ENCODE data around the gene TBX3.

TBX3 gene

DNA sequence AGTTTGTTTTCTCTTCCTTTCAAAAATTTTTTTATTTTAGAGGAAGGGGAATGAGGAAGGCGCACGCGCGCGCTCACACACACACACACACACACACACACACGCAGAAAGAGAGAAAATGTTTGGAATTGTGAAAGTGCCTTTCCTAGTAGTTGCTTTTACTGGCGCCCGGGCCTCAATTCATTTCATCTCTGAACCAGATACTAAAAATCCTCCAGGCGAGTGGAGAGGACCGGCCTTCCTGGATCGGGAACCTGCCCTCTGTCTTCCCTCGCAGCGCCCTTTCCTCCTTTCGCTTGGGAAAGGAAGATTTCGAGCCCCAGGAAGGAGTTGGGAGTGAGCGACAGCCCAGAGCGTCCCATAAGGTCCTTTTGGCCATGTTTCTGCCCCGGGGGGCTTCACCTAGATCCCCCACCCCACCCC, 7.8 kb upstream of the TBX3 start:
- no peak overlapping the region for H3K4me3 ChIP-seq (ENCODE audit: low read depth, low read length)
- TF ChIP-seq, protein P1, sequence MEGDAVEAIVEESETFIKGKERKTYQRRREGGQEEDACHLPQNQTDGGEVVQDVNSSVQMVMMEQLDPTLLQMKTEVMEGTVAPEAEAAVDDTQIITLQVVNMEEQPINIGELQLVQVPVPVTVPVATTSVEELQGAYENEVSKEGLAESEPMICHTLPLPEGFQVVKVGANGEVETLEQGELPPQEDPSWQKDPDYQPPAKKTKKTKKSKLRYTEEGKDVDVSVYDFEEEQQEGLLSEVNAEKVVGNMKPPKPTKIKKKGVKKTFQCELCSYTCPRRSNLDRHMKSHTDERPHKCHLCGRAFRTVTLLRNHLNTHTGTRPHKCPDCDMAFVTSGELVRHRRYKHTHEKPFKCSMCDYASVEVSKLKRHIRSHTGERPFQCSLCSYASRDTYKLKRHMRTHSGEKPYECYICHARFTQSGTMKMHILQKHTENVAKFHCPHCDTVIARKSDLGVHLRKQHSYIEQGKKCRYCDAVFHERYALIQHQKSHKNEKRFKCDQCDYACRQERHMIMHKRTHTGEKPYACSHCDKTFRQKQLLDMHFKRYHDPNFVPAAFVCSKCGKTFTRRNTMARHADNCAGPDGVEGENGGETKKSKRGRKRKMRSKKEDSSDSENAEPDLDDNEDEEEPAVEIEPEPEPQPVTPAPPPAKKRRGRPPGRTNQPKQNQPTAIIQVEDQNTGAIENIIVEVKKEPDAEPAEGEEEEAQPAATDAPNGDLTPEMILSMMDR (IDR thresholded peaks at IDR 0.05; ENCODE audit: insufficient read depth, low read depth, low read length, missing control alignments), result no peak
- DNase-seq (ENCODE audit: low read depth), result no peak

DNA sequence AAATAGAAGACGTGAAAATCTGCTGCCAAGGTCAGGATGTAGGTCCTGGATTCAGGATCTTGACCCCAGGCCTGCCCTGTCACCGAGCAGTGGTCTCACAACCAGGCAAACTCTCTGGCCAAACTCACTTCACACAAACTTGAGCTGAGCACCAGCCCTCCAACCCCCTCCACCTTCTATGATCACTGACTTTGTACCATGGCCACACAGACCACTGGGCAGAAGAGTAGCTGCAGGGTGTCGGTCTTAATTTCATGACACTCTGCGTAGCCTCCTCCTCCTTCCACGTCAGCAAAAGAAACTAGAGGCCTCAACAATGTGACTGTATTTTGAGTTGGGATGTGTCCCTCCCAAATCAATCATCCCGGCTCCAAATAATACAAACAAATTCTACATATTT, 7.2 kb upstream of the TBX3 start:
- DNase-seq (ENCODE audit: low read depth), result no peak
- no peak overlapping the region for H3K4me3 ChIP-seq (ENCODE audit: low read depth, low read length)
- TF ChIP-seq, protein P1 (IDR thresholded peaks at IDR 0.05; ENCODE audit: insufficient read depth, low read depth, low read length, missing control alignments), result no peak

DNA sequence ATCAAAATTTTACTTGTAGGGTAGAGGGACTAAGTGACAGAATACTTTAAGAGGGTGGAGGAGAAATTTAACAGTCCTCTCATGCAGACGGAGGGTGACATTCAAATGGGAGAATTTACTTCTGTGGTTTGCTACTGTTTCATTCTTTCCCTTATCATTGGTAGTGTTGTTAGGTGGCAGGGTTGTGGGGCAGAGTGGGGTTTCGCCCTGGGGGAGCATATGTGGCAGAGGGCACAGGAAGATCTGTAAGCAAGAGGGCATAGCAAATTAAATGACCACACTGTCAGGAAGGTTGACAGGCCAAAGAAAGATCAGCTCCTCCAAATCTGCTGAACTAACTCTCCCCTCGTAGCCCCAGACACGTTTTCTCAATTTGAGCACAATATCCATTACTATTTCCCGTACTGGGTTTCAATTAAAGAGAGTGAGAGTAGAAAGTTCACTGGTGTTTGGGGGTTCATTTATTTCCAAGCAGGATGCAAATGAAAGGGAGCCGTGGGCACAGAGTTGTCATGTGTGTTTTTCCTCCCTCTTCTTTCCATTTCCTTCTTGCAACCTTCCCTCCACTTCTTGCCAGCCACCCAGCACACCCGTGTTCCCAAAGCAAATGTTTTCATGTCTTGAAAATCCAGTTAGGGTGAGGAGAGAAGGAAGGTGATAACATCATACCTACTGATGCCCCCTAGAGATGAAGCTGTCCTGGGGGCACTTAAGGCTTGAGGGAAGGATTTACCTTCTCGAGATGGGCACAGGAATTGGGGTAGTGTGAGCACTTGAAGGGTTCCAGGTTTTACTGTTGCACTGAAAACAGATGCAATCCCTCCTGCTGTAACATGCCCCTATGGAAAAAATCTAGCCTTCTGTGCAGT, 6.5 kb upstream of the TBX3 start:
- no peak for DNase-seq (ENCODE audit: low read depth)

DNA sequence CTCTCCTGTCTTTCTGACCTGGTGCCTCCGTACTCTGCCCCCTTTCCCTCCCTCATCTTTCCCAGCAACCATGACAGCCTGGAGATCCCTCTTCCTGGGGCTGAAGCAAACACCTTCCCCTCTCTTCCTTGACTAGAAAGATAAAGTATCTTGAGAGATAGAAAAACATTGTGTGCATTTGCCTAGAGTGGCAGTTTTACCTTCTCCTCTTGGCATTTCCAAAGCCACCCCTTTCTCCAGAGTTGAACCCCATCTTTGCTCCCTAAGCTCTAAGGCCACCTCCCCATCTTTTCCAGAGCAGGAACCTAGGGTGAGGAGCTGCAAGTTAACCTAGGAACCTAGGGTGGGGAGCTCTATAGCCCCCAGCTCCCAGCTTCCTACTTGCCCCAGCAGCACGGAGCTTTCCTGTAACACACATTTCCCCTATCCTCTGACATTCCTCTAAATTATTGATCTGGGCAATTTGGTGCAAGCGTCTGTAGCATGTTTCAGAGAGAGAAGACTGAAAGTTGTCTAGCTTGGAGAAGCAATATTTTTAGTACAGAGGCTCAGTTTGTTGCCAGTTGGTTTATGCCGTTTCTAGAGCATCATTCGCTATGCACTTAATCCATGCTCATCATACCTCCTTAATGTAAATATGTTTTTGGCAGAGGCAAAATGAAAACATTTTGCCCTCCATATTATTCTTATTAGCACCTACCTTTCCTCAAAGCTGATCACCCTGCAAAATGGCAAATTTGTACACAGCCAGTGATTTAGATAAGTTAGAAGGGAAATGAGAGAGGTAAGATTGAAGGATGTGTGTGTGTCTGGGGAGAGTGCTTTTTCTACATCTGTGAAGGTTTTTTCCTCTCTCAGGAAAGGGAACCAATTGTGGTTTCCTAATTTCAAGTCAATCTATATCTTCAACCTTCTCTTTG, 5.4 kb upstream of the TBX3 start:
- TF ChIP-seq, protein P1 (IDR thresholded peaks at IDR 0.05; ENCODE audit: insufficient read depth, low read depth, low read length, missing control alignments), result no peak
- DNase-seq (ENCODE audit: low read depth), result no peak

More for the DNA sequence above, 6.5 kb upstream of the TBX3 start:
- H3K4me3 ChIP-seq (ENCODE audit: low read depth, low read length), result no peak overlapping the region
- TF ChIP-seq, protein P1 (IDR thresholded peaks at IDR 0.05; ENCODE audit: insufficient read depth, low read depth, low read length, missing control alignments), result no peak

DNA sequence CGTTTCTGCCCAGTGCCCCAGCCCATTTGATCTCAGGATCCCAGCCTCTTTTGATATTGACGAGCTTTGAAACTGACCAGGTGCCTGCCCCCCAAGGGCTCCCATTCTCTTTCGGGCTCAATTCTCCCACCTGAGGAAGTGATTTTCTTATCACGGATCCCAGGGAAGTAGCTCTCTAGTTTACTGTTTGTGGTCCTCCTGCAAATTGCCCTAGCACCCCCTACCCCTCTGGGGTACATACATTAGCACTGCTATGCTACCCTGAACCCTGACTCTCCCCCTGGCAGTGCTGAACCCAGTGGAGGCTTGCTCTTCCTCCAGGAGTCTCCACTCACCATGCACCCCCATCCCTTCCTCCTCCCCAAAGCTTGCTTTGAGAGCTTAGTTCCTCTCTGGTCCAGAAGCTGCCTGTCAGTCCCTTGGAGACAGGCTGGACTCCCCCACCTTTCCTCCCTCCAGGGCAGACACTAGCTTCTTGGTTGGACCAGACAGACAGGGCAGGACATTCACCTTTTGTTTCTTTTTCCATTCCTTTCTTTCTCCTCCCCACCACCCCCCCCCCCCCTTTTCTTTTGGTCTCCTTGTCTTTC, 4.4 kb upstream of the TBX3 start:
- no peak for DNase-seq (ENCODE audit: low read depth)
- TF ChIP-seq, protein P1 (IDR thresholded peaks at IDR 0.05; ENCODE audit: insufficient read depth, low read depth, low read length, missing control alignments), result no peak
- H3K4me3 ChIP-seq (ENCODE audit: low read depth, low read length), result no peak overlapping the region

More for the DNA sequence above, 5.4 kb upstream of the TBX3 start:
- H3K4me3 ChIP-seq (ENCODE audit: low read depth, low read length), result no peak overlapping the region

DNA sequence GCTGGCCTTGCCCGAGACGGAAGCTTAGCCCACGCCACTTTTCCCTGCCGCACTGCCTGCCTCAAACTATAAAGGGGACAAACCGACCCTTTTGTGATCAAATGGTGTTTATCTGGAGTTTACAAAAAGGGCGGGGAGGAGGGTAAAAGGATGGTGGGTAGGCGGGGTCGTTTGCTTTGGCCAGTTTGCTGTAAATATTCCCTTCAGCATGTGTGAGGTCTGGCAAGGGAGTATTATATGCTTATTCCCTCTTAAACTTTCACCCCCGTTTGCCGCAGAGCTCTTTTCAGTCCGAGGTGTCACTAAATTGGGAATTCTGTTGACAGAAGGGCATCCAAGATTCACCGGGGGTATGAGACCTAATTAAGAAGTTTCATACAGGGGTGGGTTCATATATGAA, 3.8 kb upstream of the TBX3 start:
- H3K4me3 ChIP-seq (ENCODE audit: low read depth, low read length), result no peak overlapping the region
- DNase-seq (ENCODE audit: low read depth), result no peak
- TF ChIP-seq, protein P1 (IDR thresholded peaks at IDR 0.05; ENCODE audit: insufficient read depth, low read depth, low read length, missing control alignments), result no peak
